GM12872 (cell line): ENCODE results near the gene CHRM4.

Source experiments
- CTCF ChIP-seq: IDR thresholded peaks from 3 replicates; pipeline ENCODE4 v1.5.1; 2011; ENCODE audit warnings: low read depth, mild to moderate bottlenecking, low read length, moderate library complexity; ENCODE audit not compliant: insufficient read depth

The CHRM4 gene

GRCh38 chr11:46381048-46381818 is 10.3 kb downstream of the CHRM4 start, which contains the start of gene MDK:
MDK (plus strand) TSS chr11:46381669; CDS start chr11:46382058, 389 bp downstream.
- TF ChIP-seq CTCF = no peak

- TF ChIP-seq CTCF = no peak
Measured at GRCh38 chr11:46380340-46381047, 11.1 kb downstream of the CHRM4 start.

GRCh38 chr11:46378811-46379481 is 12.6 kb downstream of the CHRM4 start:
- TF ChIP-seq CTCF = no peak

- TF ChIP-seq CTCF = no peak
Measured at GRCh38 chr11:46378296-46378695, 13.3 kb downstream of the CHRM4 start.

GRCh38 chr11:46377831-46378230 is 13.7 kb downstream of the CHRM4 start:
- no peak for TF ChIP-seq CTCF

GRCh38 chr11:46377290-46377689 is 14.3 kb downstream of the CHRM4 start:
- TF ChIP-seq CTCF = no peak
